Karpas-422 (cell line): ENCODE measurements around the gene DARS1. TPM values are rescaled to one million over a fixed set of nuclear protein-coding genes. Genes with fewer than 3 reads are reported as not detected.

Experiments used
- DNase-seq: peaks from one replicate; pipeline ENCODE4 v3.0.0-alpha.2; 2015
- H2AFZ ChIP-seq: fragments of 200-600 bp; sonication (generic); 2 replicates; pipeline ENCODE4 v1.6.1; 2014; ENCODE audit warnings: antibody characterized with exemption, low read length, mixed read lengths
- H3K27ac ChIP-seq: fragments of 200-600 bp; sonication (generic); 2 replicates; pipeline ENCODE4 v1.5.1; 2014; ENCODE audit warnings: mild to moderate bottlenecking, low read length, moderate library complexity
- H3K27me3 ChIP-seq: fragments of 200-600 bp; sonication (generic); 2 replicates; pipeline ENCODE4 v1.6.1; 2014; ENCODE audit warnings: low read length, mixed read lengths
- H3K36me3 ChIP-seq: fragments of 200-600 bp; sonication (generic); 2 replicates; pipeline ENCODE4 v1.6.1; 2014; ENCODE audit warnings: low read length, mixed read lengths; ENCODE audit not compliant: insufficient read depth
- H3K4me1 ChIP-seq: fragments of 200-600 bp; sonication (generic); 2 replicates; pipeline ENCODE4 v1.6.1; 2014; ENCODE audit warnings: mild to moderate bottlenecking, low read length, mixed read lengths
- H3K4me2 ChIP-seq: fragments of 200-600 bp; sonication (generic); 2 replicates; pipeline ENCODE4 v1.6.1; 2014; ENCODE audit warnings: low read length, low read depth, mild to moderate bottlenecking; ENCODE audit not compliant: poor library complexity, severe bottlenecking
- H3K4me3 ChIP-seq: fragments of 200-600 bp; sonication (generic); 2 replicates; pipeline ENCODE4 v1.5.1; 2014; ENCODE audit warnings: mild to moderate bottlenecking, antibody characterized with exemption, low read length, mixed read lengths
- H3K79me2 ChIP-seq: fragments of 200-600 bp; sonication (generic); 2 replicates; pipeline ENCODE4 v1.6.1; 2014; ENCODE audit warnings: mild to moderate bottlenecking, low read length, mixed read lengths
- H3K9ac ChIP-seq: fragments of 200-600 bp; sonication (generic); 2 replicates; pipeline ENCODE4 v1.6.0; 2014; ENCODE audit warnings: low read length
- H3K9me2 ChIP-seq: fragments of 200-600 bp; sonication (generic), shearing (Covaris generic); replicated peaks from 2 replicates; pipeline ENCODE4 v1.6.0; 2014; ENCODE audit warnings: mild to moderate bottlenecking, low read length, moderate library complexity; ENCODE audit not compliant: insufficient read depth
- H3K9me3 ChIP-seq: fragments of 300-700, 200-600 bp; sonication (generic); 2 replicates; pipeline ENCODE4 v1.6.1; 2014; ENCODE audit warnings: low read length, mixed read lengths
- H4K20me1 ChIP-seq: fragments of 200-600 bp; sonication (generic); 2 replicates; pipeline ENCODE4 v1.6.1; 2014; ENCODE audit warnings: mild to moderate bottlenecking, antibody characterized with exemption, low read length, low read depth; ENCODE audit not compliant: insufficient read depth
- total RNA-seq: library from RNA; depleted of rRNA; stranded (reverse); fragments of >200 nt; shearing (Covaris generic); gene quantifications from 2 replicates; pipeline ENCODE4 v1.2.3, GENCODE V29; 2014; ENCODE audit warnings: low replicate concordance

The DARS1 gene
- total RNA-seq, 1 experiment from 2014 or later = 185 TPM

DNA sequence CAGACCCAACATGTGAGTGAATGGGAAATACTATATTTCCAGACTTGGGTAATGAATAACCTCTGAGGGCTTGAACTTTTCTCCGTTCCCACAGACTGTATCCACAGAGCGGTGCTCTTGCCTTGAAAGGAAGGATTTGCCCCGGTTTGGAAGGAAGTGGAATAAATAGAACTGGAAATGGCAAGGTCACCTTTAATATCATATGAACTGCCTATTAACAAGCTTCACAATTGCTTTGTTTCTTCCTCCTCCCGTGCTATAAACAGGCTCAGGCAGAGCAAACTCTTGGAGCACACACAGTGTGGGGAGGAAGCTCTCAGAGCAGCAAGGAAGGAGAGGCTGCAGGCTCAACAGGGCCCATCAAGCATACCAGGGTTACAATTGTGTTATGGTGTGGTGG is 28.5 kb upstream of the DARS1 start:
- Histone ChIP-seq H3K9me2 (no peaks in the 10 kb centered on the region), H3K4me1 (no peaks in the 10 kb centered on the region), H2AFZ (no peak overlapping the region), H3K4me3 (no peak overlapping the region), H3K79me2 (no peaks in the 10 kb centered on the region), H3K9me3 (no peaks in the 10 kb centered on the region), H3K27me3 (0 out of 2 replicates have a peak, but pooled peaks cover 2% of the 10 kb centered on the region), H3K9ac (no peak overlapping the region), H3K36me3 (no peaks in the 10 kb centered on the region), H3K27ac (no peak overlapping the region), H4K20me1 (0 out of 2 replicates have a peak, but pooled peaks cover 4% of the 10 kb centered on the region), H3K4me2 (no peak overlapping the region)
- DNase-seq = no peak

DNA sequence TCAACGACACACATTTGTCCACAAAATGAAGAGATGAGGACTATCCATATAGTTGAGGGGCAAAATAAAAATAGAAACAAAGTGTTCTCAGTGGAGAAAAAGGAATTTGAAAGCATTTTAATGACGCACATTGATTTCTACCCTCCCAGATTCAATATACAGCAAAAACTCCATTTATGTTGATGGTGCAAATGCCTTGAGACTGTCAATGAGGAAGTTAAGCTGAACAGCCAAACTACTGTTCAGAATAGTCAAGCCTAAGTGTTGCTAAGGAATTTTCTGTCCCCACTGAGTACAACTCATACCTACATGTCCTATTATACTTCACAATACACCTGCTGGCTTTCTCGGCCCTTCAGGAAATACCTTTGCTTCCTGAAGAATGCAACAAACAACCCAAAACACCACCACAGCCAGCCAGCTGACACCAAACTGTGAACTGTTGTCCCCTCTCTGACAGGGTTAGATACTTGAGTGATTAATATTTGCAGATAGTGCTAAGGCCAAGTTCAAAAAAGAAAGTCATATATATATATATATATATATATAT is 27.8 kb upstream of the DARS1 start:
- no peaks in the 10 kb centered on the region for H3K9me3 ChIP-seq
- no peak for DNase-seq
- no peak overlapping the region for H3K4me3 ChIP-seq

DNA sequence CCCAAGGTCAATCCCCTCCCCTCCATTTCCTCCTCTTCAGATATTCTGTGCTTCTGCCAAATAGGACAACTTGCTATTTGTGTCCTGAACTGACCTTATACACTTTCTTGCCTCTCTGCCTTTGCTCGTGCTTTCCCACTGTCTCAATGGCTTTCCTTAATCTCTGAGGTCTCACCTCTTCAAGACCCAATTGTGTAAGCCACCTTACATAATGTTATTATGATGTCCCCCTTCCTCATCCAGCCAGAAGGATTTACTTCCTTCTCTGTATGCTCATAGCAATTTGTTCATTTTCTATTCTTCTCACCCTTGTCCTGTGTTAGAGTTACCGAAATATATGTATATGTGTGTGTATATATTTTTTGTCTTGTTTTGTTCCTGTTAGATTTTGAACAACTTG is 26.9 kb upstream of the DARS1 start:
- Histone ChIP-seq H3K9me3 (no peaks in the 10 kb centered on the region), H2AFZ (no peak overlapping the region), H3K9ac (no peak overlapping the region), H3K9me2 (no peaks in the 10 kb centered on the region), H3K4me3 (no peak overlapping the region), H3K4me2 (no peak overlapping the region), H3K27me3 (0 out of 2 replicates have a peak, but pooled peaks cover 2% of the 10 kb centered on the region), H3K36me3 (no peaks in the 10 kb centered on the region), H4K20me1 (0 out of 2 replicates have a peak, but pooled peaks cover 4% of the 10 kb centered on the region), H3K4me1 (no peaks in the 10 kb centered on the region), H3K79me2 (no peaks in the 10 kb centered on the region), H3K27ac (no peak overlapping the region)
- DNase-seq = no peak

More for the DNA sequence above, 27.8 kb upstream of the DARS1 start:
- 0 out of 2 replicates have a peak, but pooled peaks cover 4% of the 10 kb centered on the region for H4K20me1 ChIP-seq
- H3K27ac ChIP-seq = no peak overlapping the region
- H3K9ac ChIP-seq = no peak overlapping the region
- H3K36me3 ChIP-seq = no peaks in the 10 kb centered on the region
- no peaks in the 10 kb centered on the region for H3K9me2 ChIP-seq
- H3K4me2 ChIP-seq = no peak overlapping the region
- H3K79me2 ChIP-seq = no peaks in the 10 kb centered on the region
- 0 out of 2 replicates have a peak, but pooled peaks cover 2% of the 10 kb centered on the region for H3K27me3 ChIP-seq
- no peak overlapping the region for H2AFZ ChIP-seq
- H3K4me1 ChIP-seq = no peaks in the 10 kb centered on the region

DNA sequence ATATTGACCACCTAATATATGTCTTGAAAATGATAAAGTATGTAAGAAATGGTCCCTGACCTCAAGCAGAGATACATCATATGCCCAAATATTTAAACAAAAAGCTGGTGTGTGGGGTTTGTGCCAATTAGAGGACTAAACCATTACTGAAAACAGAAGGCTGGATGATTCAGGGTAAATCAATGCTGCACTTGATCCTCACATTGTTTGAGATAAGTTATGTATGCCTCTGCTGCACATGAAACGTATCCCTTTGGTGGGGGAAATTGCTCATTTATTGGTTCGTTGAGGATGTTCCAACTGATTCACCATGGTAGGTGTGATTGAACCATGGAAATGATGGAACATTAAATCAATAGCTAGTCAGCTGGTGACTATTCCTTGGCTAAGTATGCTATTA is 24.7 kb upstream of the DARS1 start:
- no peak for DNase-seq
- Histone ChIP-seq H3K9me3 (no peaks in the 10 kb centered on the region), H3K4me2 (no peak overlapping the region), H3K79me2 (no peaks in the 10 kb centered on the region), H3K9me2 (no peaks in the 10 kb centered on the region), H3K27ac (no peak overlapping the region), H2AFZ (no peak overlapping the region), H3K4me1 (no peaks in the 10 kb centered on the region), H4K20me1 (no peaks in the 10 kb centered on the region), H3K27me3 (no peaks in the 10 kb centered on the region), H3K4me3 (no peak overlapping the region), H3K9ac (no peak overlapping the region), H3K36me3 (no peaks in the 10 kb centered on the region)

DNA sequence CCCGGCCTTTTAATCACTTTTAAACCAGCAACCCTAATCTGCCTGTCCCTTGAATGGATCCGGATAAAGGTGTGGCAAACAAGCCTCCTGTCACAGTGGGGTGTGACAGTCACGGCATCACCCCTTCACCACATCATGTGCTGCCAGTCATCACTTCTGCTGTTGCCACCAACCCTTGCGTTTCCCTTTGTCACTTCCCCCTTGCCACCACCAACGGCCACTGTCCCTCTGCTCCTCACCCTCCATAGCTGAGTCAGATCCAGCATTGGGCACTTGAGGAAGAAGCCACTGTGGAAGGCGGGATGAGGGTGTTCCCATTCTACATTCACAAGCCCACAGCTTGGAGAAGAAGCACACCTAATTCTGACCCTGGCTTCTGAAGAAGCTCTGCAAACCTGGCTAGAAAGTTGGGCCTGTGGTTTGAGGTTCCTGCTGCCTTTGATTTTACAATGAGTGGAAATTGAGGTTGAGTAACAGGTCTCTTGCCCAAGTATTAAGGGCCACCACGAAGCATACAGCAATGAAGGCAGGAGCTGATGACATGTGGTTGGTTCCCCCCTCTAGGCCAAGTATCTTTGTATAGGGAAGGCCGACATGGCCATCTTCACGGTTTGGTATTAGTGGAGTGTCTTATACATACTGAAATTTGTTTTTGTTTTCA is 22.9 kb upstream of the DARS1 start:
- no peak overlapping the region for H3K27ac ChIP-seq
- H3K4me1 ChIP-seq = no peaks in the 10 kb centered on the region
- H4K20me1 ChIP-seq = no peaks in the 10 kb centered on the region
- H3K9ac ChIP-seq = no peak overlapping the region
- H3K9me2 ChIP-seq = no peaks in the 10 kb centered on the region
- no peaks in the 10 kb centered on the region for H3K27me3 ChIP-seq
- no peaks in the 10 kb centered on the region for H3K79me2 ChIP-seq
- DNase-seq = no peak
- no peak overlapping the region for H3K4me2 ChIP-seq
- H3K4me3 ChIP-seq = no peak overlapping the region
- H3K36me3 ChIP-seq = no peaks in the 10 kb centered on the region
- no peak overlapping the region for H2AFZ ChIP-seq
- no peaks in the 10 kb centered on the region for H3K9me3 ChIP-seq

DNA sequence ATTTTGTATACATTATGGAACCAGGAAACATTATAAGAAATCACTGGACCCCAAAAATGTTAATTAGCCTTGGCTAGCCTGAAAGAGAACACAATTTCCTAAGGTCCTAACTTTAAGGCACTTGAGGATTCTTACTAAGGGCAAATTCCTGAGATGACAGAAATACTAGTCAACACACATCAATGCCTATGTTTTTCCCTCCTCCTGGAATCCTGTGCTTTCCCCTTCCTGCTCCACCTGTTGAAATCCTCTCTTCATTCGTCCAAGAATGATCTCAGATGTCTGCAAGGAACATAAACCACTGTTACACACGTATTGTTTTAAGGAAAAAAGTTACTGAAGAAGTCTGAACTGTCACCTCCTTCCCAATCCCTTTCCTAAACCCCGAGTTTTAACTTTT is 21.2 kb upstream of the DARS1 start:
- no peak overlapping the region for H3K4me3 ChIP-seq
- H3K9me2 ChIP-seq = no peaks in the 10 kb centered on the region
- H3K4me1 ChIP-seq = no peaks in the 10 kb centered on the region
- no peak overlapping the region for H3K27ac ChIP-seq
- no peaks in the 10 kb centered on the region for H3K36me3 ChIP-seq
- no peaks in the 10 kb centered on the region for H3K79me2 ChIP-seq
- H4K20me1 ChIP-seq = no peaks in the 10 kb centered on the region
- H3K9ac ChIP-seq = no peak overlapping the region
- H3K4me2 ChIP-seq = no peak overlapping the region
- H3K9me3 ChIP-seq = no peaks in the 10 kb centered on the region
- H3K27me3 ChIP-seq = no peaks in the 10 kb centered on the region
- no peak for DNase-seq
- no peak overlapping the region for H2AFZ ChIP-seq

DNA sequence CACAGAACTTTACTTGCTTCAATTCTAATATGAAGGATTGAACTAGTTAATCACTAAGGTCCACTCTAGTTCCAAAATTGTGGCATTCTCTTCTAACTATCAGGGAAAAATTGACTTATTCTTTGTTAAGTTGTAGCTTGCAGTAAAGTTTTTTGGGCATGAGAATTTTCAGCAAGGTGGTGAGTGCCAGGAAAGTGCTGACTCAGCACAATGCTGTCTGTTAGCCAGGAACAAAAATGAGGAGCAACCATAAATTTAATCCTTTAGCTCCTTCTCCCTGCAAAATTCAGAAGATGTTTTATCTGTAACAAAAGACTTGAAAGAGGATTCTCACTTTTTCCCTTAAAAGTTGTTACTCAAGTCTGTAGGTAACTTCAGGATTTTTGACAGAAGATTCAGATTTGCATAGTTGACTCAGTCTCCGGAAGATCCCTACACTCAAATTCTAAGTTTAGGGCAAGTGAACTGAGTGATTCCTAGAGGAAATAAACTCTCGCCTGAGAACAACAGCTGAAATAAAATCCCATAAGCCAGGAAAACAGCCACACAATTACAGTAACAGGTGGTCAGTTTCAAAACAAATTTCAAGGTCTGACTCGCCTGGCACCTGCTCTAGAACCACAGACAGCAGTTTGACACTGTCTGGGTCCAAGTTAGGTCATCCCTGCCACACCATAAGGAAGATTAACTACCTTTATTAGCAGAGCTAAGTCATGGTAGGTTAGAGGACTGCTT is 20.2 kb upstream of the DARS1 start:
- no peak overlapping the region for H3K4me2 ChIP-seq
- no peaks in the 10 kb centered on the region for H4K20me1 ChIP-seq
- H3K36me3 ChIP-seq = no peaks in the 10 kb centered on the region
- H3K9ac ChIP-seq = no peak overlapping the region
- no peaks in the 10 kb centered on the region for H3K79me2 ChIP-seq
- H3K4me1 ChIP-seq = peaks cover 6% of the 10 kb centered on the region
- no peaks in the 10 kb centered on the region for H3K9me3 ChIP-seq
- no peak overlapping the region for H3K27ac ChIP-seq
- H2AFZ ChIP-seq = no peak overlapping the region
- no peaks in the 10 kb centered on the region for H3K9me2 ChIP-seq
- no peaks in the 10 kb centered on the region for H3K27me3 ChIP-seq
- H3K4me3 ChIP-seq = no peak overlapping the region
- DNase-seq = no peak

DNA sequence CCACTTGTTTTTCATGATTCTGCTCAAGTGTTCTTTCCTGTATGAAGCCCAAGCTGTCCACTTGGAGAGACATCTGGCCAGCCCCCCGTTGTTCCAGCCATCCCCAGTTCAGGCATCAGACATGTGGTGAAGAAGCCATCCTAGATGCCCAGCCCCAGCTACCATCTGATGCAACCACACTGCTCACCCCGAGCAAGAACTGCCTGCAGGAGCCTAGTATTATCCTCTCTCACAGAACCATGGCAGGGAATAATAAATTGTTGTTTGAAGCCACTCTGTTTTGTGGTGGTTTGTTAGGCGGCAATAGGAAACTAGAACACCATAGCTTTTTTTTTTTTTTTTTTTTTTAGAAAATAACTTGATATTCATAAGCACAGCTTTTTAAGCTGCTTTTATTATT is 19.5 kb upstream of the DARS1 start:
- Histone ChIP-seq H3K9ac (no peak overlapping the region), H3K4me1 (peaks cover 10% of the 10 kb centered on the region), H3K79me2 (no peaks in the 10 kb centered on the region), H3K4me3 (no peak overlapping the region), H3K9me2 (no peaks in the 10 kb centered on the region), H3K27me3 (no peaks in the 10 kb centered on the region), H4K20me1 (no peaks in the 10 kb centered on the region; the same call in 1 of the 2 replicates), H3K27ac (no peak overlapping the region), H3K36me3 (no peaks in the 10 kb centered on the region), H3K4me2 (no peak overlapping the region), H2AFZ (no peak overlapping the region), H3K9me3 (no peaks in the 10 kb centered on the region)
- DNase-seq = no peak
